Activated T-cell treated with anti-CD3 and anti-CD28 coated beads for 1 hour (primary cell): Measurements from ENCODE around the gene CBX7.
"Not testable (repeated sequence)": the region's sequence is repeated elsewhere in the genome, so short reads cannot be mapped to it uniquely, and the experiment has no call there.

Experiments used
- DNase-seq: peaks from one replicate; pipeline ENCODE4 v3.0.0-alpha.2; 2020; ENCODE audit warnings: low read depth

CBX7 gene

DNA sequence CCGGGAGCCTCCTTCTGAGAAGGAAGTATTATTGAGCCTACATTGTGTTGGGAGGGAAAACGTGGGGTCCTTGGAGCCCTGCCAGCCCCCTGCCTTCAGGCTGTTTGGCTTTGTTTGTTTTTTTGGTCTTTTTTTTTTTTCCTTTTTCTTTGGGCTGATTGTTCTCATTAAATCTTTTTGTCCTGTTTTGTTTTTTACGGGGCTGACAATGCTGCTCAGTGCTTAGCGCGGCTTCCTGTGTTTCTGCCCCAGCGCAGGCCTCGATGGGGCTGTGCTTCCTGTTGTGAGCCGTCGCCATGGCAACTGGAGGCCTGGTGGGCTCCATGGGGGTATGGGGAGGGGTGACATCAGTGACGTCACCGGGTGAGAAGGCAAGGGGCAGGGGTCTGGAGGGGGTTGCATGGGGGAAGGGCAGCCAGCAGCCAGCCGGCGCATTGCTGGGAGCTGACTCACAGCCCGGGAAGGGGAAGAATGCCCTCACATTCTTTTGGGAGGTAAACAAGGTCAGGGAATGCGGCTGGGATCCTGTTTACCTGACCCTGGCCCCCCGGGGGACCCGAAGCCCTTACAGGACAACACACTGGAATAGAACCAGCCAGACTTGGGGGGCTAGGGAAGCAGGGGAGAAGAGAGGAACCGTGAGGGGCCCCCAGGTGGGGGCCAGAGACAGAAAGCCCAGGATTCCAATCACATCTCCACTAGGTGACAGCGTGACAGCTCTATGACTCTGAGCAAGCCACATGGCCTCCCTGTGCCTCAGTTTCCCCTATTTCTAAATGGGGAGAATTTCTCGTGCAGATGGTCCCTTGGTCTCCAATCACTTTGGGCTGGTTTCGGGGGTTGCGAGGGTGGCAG is 22.2 kb upstream of the CBX7 start:
- DNase-seq: peak; percentile 68

- no peak for DNase-seq
Observed at GRCh38 chr22:39173787-39174497, 21.5 kb upstream of the CBX7 start.

DNA sequence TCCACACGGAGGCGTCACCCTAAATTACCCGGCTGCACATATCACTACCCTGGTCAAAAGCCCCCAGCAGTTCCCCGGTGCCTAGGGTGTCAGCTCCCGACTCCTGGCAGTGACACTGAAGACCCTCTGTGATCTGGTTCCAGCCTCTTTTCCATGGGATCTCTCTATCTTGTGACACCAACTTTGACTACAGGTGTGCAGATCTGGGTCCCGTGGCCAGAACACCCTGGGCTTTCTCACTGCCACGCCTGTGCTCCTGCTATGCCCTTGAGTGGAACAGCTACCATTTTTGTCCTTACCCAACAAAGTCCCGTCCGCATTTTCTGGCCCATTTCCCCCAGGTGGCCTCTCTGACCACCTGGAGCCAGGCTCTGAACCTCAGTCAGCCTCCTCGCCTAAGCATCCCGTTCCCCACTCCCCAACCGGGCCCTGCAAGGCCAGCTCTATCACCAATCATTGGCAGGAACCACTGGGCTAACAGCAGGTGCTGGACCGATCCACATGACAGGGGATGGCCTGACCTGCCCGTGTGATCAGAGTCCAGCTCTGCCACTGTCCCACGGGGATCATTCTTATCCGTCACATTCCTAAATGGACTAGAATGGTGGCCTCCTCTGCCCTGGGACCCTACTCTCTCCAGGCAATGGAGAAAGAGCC is 20.7 kb upstream of the CBX7 start:
- no peak for DNase-seq

DNA sequence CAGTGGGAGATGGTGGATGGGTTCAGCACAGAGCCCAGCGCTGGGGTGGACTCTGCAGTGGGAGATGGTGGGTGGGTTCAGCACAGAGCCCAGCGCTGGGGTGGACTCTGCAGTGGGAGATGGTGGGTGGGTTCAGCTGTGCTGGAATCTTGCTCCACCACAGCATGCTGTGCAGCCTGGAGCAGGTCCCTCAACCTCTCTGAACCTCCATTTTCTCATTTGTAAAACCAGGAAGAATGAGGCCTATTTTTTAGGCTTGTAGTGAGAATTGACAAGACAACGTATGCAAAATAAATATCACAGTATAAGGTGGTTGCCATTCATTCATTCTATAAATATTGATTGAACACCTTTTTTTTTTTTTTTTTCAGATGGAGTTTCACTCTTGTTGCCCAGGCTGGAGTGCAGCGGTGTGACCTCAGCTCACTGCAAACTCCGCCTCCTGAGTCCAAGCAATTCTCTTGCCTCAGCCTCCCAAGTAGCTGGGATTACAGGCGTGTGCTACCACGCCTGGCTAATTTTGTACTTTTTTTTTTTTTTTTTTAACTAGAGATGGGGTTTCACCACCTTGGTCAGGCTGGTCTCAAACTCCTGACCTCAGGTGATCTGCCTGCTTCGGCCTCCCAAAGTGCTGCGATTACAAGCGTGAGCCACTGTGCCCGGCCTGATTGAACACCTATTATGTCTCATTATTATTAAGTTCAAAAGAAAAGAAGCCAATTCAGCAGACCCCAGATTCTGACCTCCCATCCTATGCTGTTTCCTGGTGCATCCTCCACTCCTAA is 20.0 kb upstream of the CBX7 start:
- not testable (repeated sequence) for DNase-seq

GRCh38 chr22:39171623-39172264 is 19.3 kb upstream of the CBX7 start:
- no peak for DNase-seq

DNA sequence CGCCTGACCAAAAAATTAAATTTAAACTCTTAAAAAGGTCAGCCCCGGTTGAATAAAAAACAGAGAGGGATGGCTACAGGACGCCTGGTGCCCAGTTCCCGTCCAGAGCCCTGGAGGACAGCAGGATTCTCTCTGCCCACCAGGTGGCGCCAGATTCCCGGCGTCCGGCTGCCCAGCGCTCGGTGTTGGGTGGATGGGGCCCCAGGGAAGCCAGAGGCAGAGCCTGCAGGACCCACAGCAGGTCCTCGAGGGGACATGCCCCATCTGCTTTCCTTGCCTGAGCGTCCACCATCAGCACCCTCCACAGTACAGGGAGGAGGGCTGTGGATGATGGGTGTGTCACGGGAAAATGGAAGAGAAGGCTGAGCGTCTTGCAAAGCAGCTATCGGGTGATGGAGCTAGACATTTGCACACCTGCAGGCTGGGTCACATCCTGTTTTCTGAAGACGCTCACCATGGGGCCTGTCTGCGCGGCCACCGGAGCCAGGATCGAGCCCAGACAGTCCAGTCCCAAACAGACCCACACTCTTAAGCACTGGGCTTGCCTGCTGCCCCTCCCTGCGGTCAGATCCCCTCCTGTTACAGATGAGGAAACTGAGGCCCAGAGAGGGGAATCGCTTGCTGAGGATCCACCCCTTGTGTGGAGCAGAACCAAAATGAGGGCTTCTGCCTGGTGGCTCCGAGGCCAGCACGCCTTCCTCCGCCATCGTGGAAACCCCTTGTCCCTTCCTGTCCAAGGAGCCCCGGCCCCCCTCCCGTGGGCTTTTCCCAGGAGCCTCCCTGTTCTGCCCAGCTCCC is 18.5 kb upstream of the CBX7 start:
- peak; percentile 79 for DNase-seq

DNA sequence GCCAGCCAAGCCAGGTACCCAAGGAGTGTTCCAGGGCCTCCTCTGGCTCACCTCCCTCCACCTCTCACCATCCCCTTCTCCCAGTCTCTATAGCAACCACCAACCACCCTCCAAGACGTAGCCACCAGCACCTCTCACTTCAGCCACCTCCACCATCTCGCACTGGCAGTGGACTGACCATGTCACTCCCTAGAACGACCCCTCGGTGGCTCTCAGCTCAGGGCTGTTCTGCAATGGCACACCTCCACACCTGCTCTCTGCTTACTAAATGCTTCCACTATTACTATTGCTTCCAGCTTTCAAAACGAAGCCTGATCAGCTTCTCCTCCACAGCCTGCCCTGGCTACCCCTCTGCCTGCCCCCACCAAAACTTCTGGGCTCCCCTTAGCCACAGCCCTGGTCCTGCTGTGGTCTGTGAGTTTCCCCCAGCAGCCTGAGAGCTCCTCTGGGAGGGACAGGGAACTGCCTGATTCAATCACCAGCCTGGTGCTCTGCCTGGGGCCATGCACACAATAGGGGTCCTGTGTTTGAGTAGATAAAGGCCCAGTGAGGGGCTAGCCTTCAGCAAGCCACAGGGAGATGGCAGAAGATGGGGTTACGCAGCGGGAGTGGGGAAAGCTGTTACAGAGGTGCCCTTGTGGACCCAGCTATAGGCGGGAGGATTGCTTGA is 17.5 kb upstream of the CBX7 start:
- DNase-seq: no peak

DNA sequence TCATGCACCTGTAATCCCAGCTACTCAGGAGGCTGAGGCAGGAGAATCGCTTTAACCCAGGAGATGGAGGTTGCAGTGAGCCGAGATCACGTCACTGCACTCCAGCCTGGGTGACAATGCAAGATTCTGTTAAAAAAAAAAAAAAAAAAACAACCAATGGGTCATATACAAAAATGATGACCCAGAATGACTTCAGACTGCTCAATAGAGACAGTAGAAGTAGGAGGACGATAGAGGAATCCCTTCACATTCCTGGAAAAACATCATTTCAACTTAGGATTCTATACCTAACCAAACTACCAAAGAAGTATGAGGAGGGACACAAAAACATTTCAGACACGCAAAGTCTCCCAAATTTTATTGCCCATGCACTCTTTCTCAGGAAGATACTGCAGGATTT is 14.1 kb upstream of the CBX7 start:
- DNase-seq: no peak

- DNase-seq: not testable (repeated sequence)
Observed at GRCh38 chr22:39156093-39156492, 3.6 kb upstream of the CBX7 start.

DNA sequence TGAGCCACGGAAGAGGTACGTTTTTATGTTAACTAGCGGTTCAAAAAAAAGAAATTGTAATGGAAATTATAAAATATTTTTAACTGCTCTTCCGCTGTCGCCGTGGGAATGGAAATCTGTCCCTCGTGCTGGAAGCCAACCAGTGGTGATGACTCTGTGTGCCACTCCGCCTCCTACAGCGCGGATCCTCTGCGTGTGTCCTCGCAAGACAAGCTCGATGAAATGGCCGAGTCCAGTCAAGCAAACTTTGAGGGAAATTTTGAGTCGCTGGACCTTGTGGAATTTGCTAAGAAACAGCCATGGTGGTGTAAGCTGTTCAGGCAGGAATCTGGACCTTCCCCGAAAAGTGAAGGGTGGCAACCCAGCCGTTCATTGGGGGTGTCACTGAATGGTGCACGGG is 2.9 kb upstream of the CBX7 start:
- DNase-seq: no peak

- DNase-seq: no peak
Observed at GRCh38 chr22:39153220-39153717, 789 bp upstream of the CBX7 start.

DNA sequence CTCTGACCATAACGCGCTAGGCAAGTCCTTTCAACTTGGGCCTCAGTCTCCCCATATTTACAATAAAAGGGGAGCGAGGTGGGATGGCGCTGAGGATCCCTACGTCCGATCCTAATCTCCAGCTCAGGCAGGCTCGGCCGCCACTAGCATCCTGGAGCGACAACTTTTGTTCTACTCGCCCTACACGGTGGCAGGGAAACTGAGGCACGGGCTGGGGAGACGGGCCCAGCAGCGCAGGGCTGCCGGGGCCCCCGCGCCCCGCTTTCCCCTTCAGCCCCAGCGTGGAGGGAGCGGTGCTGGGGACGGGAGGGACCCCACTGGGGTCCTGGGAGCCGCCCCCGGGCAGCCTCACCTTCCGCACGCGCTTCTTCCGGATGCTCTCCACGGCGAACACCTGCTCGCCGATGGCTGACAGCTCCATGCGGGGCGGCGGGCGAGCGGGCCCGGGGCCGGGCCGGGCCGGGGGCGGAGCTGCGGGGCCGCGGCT is 413 bp downstream of the CBX7 start:
- DNase-seq: no peak

GRCh38 chr22:39151329-39151975 is 1.0 kb downstream of the CBX7 start:
- no peak for DNase-seq

- no peak for DNase-seq
Observed at GRCh38 chr22:39150848-39151215, 1.6 kb downstream of the CBX7 start.

DNA sequence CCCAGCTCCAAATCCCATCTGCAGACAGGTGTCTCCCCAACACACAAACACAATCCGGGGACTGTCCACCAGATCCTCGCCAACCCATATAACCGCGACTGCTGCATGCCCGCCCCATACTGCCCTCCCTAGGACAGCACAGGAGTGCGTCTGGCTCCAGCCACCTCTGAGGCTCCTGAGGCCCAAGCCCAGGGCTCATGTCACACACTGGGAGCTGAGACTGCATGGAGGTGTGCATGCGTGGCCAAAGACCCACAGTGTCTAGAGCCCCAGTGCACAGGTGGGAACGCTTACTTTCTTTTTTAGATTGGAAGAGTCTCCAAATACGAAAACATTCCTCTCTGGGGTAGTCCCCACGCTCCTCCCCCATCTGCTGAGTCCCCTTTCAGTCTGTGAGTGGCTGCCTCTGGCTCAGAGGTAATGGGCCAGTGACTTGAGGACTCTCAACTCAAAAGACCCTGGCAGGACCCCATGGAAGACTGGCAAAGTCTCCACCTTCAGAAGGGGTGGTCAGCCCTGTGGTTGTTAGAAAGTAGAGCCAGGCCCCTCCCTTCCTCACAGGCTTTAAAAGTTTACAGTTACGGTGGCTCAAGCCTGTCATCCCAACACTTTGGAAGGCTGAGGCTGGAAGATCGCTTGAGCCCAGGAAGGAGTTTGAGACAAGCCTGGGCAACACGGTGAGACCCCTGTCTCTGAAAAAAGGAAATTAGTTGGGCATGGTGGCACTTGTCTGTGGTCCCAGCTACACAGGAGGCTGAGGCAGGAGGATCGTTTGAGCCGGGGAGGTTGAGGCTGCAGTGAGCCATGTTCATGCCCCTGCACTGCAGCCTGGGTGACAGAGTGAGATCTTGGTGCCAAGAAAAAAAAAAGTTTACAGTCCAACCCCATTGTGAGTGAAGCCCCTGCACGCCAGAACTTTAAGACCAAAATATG is 2.3 kb downstream of the CBX7 start:
- DNase-seq: no peak

DNA sequence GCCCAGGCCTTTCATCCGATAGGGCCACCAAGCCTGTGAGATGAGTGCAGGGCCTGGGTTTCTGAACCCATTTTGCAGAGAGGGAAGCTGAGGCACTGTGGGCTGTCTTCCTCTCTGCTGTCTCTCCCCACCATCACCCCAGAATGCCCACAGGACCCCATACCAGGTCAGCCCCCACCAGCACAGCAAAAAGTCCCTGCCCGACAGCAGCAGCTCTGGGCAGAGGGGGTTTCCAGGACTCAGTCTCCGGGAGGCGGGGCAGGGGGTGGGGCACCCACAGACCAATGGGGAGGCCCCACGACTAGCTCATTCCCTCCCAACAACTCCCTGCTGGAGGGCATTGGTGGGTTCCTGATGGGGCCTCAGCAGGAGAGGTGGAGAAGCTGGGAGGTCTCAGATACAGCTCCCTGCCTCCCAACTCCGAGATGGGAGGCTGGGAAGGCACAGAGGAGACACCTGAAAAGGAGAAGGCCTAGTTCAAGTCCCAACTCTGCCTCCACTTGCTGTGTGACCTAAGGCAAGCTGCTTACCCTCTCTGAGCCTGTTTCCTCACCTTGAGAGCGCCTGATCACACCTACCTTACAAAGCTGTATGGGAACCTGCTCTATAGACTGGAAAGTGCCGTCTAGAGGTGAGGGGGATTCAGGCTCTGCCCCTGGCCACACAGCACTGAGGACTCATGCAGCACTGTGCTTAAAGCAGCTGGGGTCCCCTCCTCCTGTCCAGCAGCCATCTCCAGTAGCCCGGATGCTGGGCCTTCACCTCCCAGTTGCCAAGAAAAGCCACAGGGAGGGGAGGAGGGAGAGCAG is 3.5 kb downstream of the CBX7 start:
- peak; percentile 54 for DNase-seq

DNA sequence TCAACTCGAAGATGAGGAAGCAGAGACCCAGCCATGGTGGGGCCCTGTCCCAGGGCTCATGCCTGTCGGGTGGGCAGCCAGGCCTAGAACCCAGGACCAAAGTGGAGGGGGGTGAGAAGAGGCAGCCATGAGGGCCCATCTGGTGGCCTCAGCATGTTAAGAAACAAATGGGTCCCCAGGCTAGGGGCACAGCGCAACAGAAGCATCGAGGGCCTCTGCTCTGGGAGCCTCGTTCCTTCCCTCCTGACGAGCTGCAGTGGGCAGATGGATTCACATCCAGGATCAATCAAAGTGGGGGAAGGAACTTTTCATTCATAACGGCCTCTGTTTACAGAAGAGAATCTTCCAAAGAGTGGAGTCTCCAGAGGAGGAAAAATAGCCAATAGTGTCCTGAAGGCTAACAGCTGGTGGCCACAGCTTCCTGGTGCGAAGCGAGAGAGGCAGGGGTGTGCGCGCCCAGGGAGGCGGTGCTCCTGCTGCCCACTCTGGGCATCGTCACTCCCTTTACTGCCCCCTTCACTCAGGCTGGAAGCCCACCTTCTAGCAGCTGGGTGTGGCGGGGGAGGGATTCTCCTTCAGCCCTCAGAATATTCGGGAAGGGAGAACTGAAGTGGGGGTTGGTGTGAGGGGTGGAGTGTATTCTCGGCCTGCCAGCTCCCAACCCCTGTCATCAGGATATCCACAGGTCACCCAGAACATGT is 4.3 kb downstream of the CBX7 start:
- DNase-seq: no peak
